PC-9 (cell line): ENCODE measurements around the gene CDC42.

Experiments used
- EZH2 ChIP-seq: fragments of 200-600 bp; sonication (generic); IDR thresholded peaks from 2 replicates; pipeline ENCODE4 v1.8.0; 2017; ENCODE audit warnings: antibody characterized with exemption, low read depth
- TF ChIP-seq, protein P1 (sequence below): fragments of 200-600 bp; sonication (generic); conservative IDR thresholded peaks from 2 replicates; pipeline ENCODE4 v1.6.1; 2017; ENCODE audit warnings: mixed run types, antibody characterized with exemption, mild to moderate bottlenecking, moderate library complexity

GRCh38 chr1:22117238-22117637, 64.7 kb downstream of the CDC42 start:
- TF ChIP-seq, protein P1, sequence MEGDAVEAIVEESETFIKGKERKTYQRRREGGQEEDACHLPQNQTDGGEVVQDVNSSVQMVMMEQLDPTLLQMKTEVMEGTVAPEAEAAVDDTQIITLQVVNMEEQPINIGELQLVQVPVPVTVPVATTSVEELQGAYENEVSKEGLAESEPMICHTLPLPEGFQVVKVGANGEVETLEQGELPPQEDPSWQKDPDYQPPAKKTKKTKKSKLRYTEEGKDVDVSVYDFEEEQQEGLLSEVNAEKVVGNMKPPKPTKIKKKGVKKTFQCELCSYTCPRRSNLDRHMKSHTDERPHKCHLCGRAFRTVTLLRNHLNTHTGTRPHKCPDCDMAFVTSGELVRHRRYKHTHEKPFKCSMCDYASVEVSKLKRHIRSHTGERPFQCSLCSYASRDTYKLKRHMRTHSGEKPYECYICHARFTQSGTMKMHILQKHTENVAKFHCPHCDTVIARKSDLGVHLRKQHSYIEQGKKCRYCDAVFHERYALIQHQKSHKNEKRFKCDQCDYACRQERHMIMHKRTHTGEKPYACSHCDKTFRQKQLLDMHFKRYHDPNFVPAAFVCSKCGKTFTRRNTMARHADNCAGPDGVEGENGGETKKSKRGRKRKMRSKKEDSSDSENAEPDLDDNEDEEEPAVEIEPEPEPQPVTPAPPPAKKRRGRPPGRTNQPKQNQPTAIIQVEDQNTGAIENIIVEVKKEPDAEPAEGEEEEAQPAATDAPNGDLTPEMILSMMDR = no peak
- TF ChIP-seq EZH2 = no peak
